ENCODE data around the gene KCTD17. TPM values are rescaled to one million over a fixed set of nuclear protein-coding genes. Genes with fewer than 3 reads are reported as not detected.
"Not testable (repeated sequence)": the region's sequence is repeated elsewhere in the genome, so short reads cannot be mapped to it uniquely, and the experiment has no call there.

The KCTD17 gene
- total RNA-seq, 3 donors from 2014 or later = 33.8 to 39.6 (median 34.3) TPM

DNA sequence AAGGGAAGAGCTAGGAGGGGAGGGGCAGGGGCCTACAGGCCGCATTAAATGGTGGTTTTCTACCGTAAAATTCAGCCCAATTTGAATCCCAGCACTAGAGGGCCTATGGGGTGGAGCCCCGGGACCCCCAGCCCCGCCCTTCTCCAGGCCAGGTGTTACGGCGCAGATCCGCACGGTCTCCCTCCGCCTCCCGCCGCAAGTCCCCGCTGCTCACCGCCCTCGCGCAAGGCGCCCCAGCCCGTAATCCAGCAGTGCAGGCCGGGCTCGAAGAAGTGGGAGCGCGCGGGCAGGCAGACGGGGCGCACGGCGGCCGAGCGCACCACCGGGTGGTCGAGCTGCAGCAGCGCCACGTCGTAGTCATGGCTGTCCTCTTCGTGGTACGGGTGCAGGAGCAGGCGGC, 17.3 kb downstream of the KCTD17 start:
- no peaks in the 10 kb centered on the region for H3K9me3 Mint-ChIP-seq
- peaks cover 8% of the 10 kb centered on the region for H3K36me3 Mint-ChIP-seq (ENCODE audit: insufficient read depth)
- H3K4me1 Mint-ChIP-seq (ENCODE audit: low read depth) = no peaks in the 10 kb centered on the region
- H3K4me3 Mint-ChIP-seq = no peak overlapping the region
- ATAC-seq (peak; percentile 22 to 35), DNase-seq (no peak)
- peaks cover 16% of the 10 kb centered on the region for H3K27me3 Mint-ChIP-seq (ENCODE audit: low read depth)

GRCh38 chr22:37069319-37069718, 17.8 kb downstream of the KCTD17 start:
- no peak overlapping the region for H3K4me3 Mint-ChIP-seq
- H3K4me1 Mint-ChIP-seq (ENCODE audit: low read depth) = no peaks in the 10 kb centered on the region
- H3K36me3 Mint-ChIP-seq (ENCODE audit: insufficient read depth) = peaks cover 4% of the 10 kb centered on the region
- peaks cover 16% of the 10 kb centered on the region for H3K27me3 Mint-ChIP-seq (ENCODE audit: low read depth)
- DNase-seq (no peak), ATAC-seq (peak; percentile 25 to 27)
- H3K9me3 Mint-ChIP-seq = no peaks in the 10 kb centered on the region

DNA sequence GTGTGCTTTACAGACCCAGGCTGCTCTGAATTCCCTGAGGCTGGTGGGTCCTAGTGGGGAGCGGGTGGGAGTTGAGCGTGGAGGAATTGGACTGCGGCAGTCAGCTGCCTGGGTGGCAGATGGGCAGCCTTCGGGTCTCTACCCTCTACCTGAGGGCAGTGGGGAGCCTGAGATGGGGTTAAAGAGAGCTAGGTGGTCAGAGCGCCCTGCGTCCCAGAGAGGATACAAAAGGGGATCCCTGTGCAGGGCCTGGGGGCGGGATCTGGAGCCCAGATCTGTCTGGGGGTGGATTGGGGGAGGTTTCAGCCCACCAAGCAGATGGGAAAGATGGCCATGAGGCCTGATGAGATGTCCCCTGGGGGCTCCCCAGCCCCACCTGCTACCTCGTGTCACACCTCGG, 18.2 kb downstream of the KCTD17 start:
- ATAC-seq (no peak), DNase-seq (no peak)
- Mint-ChIP-seq H3K4me3 (no peak overlapping the region), H3K9me3 (no peaks in the 10 kb centered on the region), H3K4me1 (ENCODE audit: low read depth) (no peaks in the 10 kb centered on the region), H3K36me3 (ENCODE audit: insufficient read depth) (no peaks in the 10 kb centered on the region), H3K27me3 (ENCODE audit: low read depth) (peaks cover 16% of the 10 kb centered on the region)

GRCh38 chr22:37070334-37070733, 18.8 kb downstream of the KCTD17 start:
- Mint-ChIP-seq H3K9me3 (no peaks in the 10 kb centered on the region), H3K36me3 (ENCODE audit: insufficient read depth) (no peaks in the 10 kb centered on the region), H3K27me3 (ENCODE audit: low read depth) (peaks cover 18% of the 10 kb centered on the region), H3K4me3 (no peak overlapping the region), H3K4me1 (ENCODE audit: low read depth) (no peaks in the 10 kb centered on the region)
- ATAC-seq (no peak), DNase-seq (no peak)

- peaks cover 18% of the 10 kb centered on the region for H3K27me3 Mint-ChIP-seq (ENCODE audit: low read depth)
- no peak for DNase-seq
- H3K4me3 Mint-ChIP-seq = no peak overlapping the region
- no peaks in the 10 kb centered on the region for H3K4me1 Mint-ChIP-seq (ENCODE audit: low read depth)
- no peaks in the 10 kb centered on the region for H3K36me3 Mint-ChIP-seq (ENCODE audit: insufficient read depth)
- no peak for ATAC-seq
- H3K9me3 Mint-ChIP-seq = no peaks in the 10 kb centered on the region
Observed at GRCh38 chr22:37070744-37071143, 19.2 kb downstream of the KCTD17 start.

GRCh38 chr22:37071850-37072592, 20.5 kb downstream of the KCTD17 start:
- not testable (repeated sequence) for H3K4me3 Mint-ChIP-seq; H3K9me3 Mint-ChIP-seq; DNase-seq; H3K36me3 Mint-ChIP-seq (ENCODE audit: insufficient read depth); ATAC-seq; H3K4me1 Mint-ChIP-seq (ENCODE audit: low read depth)
- H3K27me3 Mint-ChIP-seq (ENCODE audit: low read depth) = peaks cover 18% of the 10 kb centered on the region

DNA sequence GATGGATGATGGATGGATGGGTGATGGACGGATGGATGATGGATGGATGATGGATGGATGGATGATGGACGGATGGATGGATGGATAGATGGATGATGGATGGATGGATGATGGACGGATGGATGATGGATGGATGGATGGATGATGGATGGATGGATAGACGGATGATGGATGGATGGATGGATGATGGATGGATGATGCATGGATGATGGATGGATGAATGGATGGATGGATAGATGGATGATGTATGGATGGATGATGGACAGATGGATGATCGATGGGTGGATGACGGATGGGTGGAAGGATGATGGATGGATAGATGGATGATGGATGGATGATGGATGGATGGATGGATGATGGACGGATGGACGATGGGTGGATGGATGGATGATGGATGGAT, 21.1 kb downstream of the KCTD17 start:
- peaks cover 2% of the 10 kb centered on the region for H3K4me1 Mint-ChIP-seq (ENCODE audit: low read depth)
- H3K27me3 Mint-ChIP-seq (ENCODE audit: low read depth) = peaks cover 18% of the 10 kb centered on the region
- no peak for DNase-seq
- no peaks in the 10 kb centered on the region for H3K9me3 Mint-ChIP-seq
- no peaks in the 10 kb centered on the region for H3K36me3 Mint-ChIP-seq (ENCODE audit: insufficient read depth)
- H3K4me3 Mint-ChIP-seq = no peak overlapping the region
- no peak for ATAC-seq

- H3K27me3 Mint-ChIP-seq (ENCODE audit: low read depth) = peaks cover 12% of the 10 kb centered on the region
- DNase-seq = no peak
- no peaks in the 10 kb centered on the region for H3K36me3 Mint-ChIP-seq (ENCODE audit: insufficient read depth)
- no peak for ATAC-seq
- H3K4me3 Mint-ChIP-seq = no peak overlapping the region
- H3K9me3 Mint-ChIP-seq = no peaks in the 10 kb centered on the region
- peaks cover 20% of the 10 kb centered on the region for H3K4me1 Mint-ChIP-seq (ENCODE audit: low read depth)
Observed at GRCh38 chr22:37074537-37074936, 23.0 kb downstream of the KCTD17 start.

DNA sequence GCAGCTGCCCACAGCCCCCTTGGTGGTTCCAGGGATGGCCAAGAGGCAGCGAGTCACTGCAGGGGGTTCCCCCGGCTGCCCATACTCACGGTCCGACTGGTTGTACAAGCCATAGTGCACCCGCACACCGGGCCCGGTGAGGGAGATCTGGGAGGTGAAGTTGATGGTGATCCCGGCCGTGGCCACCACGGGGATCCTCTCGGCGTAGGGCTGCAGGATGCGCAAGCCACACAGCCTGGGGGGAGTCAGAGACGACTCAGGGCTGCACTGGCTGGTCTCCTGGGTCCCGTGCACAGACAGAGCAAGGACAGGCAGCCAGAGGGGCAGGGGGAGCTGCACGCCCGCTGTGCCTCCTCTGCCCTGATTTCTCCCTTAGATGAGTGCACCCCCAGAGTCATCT, 23.5 kb downstream of the KCTD17 start:
- DNase-seq (no peak), ATAC-seq (no peak)
- Mint-ChIP-seq H3K4me1 (ENCODE audit: low read depth) (peaks cover 25% of the 10 kb centered on the region), H3K36me3 (ENCODE audit: insufficient read depth) (no peaks in the 10 kb centered on the region), H3K9me3 (no peaks in the 10 kb centered on the region), H3K27me3 (ENCODE audit: low read depth) (peaks cover 7% of the 10 kb centered on the region), H3K4me3 (no peak overlapping the region)

DNA sequence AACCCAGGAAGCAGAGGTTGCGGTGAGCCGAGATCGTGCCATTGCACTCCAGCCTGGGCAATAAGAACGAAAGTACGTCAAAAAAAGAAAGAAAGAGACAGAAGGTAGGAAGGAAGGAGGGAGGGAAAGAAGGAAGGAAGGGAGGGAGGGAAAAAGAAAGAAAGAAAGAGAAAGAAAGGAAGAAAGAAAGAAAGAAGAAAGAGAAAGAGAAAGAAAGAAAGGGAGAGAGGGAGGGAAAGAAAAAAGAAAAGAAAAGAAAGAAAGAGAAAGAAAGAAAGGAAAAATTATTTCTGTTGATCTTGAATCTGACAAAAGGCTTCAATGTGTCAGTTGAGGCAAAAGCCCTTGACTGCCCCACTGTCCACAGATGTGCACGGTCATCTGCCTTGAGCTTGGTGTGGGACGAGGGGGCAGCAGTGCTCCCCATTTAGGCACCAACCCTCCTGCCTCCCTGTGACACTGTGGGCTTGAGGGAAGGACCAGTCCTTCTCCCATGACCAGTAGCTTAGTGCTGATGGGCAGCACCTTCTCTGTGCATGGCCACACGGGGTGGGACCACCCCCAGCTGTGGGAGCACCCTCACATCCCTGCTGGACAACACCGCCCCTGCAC, 24.4 kb downstream of the KCTD17 start:
- H3K4me3 Mint-ChIP-seq = no peak overlapping the region
- H3K4me1 Mint-ChIP-seq (ENCODE audit: low read depth) = peaks cover 33% of the 10 kb centered on the region
- ATAC-seq (no peak), DNase-seq (no peak)
- H3K27me3 Mint-ChIP-seq (ENCODE audit: low read depth) = peaks cover 2% of the 10 kb centered on the region
- H3K36me3 Mint-ChIP-seq (ENCODE audit: insufficient read depth) = no peaks in the 10 kb centered on the region
- H3K9me3 Mint-ChIP-seq = no peaks in the 10 kb centered on the region

DNA sequence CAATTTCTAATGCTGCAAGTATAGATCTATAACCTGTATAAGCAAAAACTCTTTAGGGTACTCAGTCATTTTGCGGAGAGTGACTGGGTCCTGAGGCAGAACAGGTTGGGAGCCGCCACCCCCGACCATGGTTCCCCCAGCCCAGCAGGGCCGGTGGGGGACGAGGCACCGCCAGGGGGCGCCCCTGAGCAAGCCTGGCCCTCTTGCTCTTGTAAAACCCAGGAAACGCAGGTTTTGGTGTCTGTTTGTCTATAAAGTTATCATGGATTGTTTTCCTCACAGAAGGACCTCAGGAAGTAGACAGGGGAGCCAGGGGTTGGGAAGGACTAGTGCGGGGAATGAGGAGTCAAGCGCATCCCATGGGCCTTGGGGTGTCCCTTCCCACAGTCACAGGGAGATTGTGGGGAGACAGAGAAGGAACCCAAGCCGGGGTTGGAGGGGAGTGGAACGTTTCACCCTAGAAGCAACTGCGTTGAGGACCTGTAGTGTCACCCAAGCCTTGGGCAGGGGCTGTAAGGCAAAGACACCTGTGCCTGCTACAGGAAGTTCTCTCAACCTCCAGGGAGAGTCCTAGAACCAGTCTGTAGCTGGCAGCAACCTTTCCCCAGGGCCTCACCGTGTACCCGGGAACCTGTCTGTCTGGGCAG, 26.4 kb downstream of the KCTD17 start:
- peak overlapping the region; percentile 16 for H3K4me3 Mint-ChIP-seq
- H3K27me3 Mint-ChIP-seq (ENCODE audit: low read depth) = peaks cover 2% of the 10 kb centered on the region
- ATAC-seq = peak; percentile 47 to 68
- DNase-seq = peak; percentile 89
- H3K36me3 Mint-ChIP-seq (ENCODE audit: insufficient read depth) = no peaks in the 10 kb centered on the region
- no peaks in the 10 kb centered on the region for H3K9me3 Mint-ChIP-seq
- H3K4me1 Mint-ChIP-seq (ENCODE audit: low read depth) = peaks cover 52% of the 10 kb centered on the region

DNA sequence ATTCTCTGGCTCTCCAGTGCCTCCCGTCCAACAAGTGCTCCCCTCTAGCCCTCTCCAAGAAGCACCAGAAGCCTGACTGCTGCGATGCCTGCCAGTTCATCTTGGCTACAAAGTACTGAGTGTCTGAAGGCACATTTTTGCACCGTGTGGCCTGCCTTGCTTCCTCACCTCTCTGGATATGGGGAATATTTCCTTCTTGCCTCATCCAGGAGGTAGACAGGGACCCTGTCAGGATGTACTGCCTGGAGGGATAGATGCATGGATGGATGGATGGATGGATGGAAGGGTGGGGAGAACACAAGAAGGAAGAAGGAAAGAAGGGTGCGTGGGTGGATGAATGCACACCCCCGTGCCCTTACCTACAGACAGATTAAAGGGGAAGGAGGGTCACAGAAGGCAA, 27.6 kb downstream of the KCTD17 start:
- no peaks in the 10 kb centered on the region for H3K36me3 Mint-ChIP-seq (ENCODE audit: insufficient read depth)
- no peak for ATAC-seq

DNA sequence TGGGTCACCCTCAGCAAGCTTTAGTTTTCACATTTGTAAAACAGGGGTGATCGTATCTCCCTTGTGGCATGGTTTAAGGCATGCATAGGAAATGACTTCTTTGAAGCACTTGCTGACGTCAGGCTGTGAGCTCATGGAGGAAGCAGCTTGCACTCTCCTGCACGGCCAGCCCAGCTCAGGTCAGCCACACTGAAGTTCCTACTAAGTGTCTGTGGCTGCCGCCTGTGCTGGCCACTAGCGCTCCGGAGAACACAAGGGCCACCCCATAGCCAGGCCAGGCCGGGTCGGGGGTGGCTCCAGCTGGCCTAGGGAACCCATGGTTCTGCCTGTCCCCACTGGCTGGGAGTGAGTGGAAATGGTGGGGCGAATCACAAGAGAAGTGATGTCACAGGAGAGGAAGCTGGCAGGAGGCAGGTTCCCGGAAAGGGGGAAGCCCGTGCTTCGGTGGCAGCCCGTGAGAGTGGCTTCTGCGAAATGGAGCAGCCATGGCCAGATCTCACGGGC, 28.2 kb downstream of the KCTD17 start:
- Mint-ChIP-seq H3K4me1 (ENCODE audit: low read depth) (peaks cover 52% of the 10 kb centered on the region), H3K27me3 (ENCODE audit: low read depth) (peaks cover 2% of the 10 kb centered on the region), H3K4me3 (peak overlapping the region; percentile 16), H3K9me3 (no peaks in the 10 kb centered on the region), H3K36me3 (ENCODE audit: insufficient read depth) (no peaks in the 10 kb centered on the region)
- peak; percentile 63 to 66 for ATAC-seq
- DNase-seq = peak; percentile 81

More for the DNA sequence above, 27.6 kb downstream of the KCTD17 start:
- H3K4me3 Mint-ChIP-seq = peak overlapping the region; percentile 65
- H3K9me3 Mint-ChIP-seq = no peaks in the 10 kb centered on the region
- no peak for DNase-seq
- H3K27me3 Mint-ChIP-seq (ENCODE audit: low read depth) = peaks cover 2% of the 10 kb centered on the region
- peaks cover 52% of the 10 kb centered on the region for H3K4me1 Mint-ChIP-seq (ENCODE audit: low read depth)

DNA sequence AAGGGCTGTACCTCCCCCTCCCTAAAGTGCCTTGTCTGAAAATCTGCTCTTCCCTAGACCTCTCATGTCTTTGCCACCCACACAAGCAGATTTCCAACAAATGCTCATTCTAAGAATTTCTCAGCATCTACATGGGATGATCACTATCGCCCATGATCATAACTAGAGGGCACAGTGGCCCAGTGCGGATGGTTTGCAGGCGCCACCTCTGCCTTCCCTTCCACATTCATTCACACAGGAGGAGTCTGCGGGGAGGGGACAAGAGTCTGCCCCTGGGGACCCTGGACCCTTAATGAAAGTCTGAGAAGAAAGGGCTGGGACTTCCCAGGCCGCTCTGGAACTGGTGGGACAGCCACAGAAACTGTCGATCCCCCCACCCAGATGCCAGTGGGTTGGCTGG, 28.9 kb downstream of the KCTD17 start:
- Mint-ChIP-seq H3K36me3 (ENCODE audit: insufficient read depth) (no peaks in the 10 kb centered on the region), H3K27me3 (ENCODE audit: low read depth) (no peaks in the 10 kb centered on the region), H3K4me1 (ENCODE audit: low read depth) (peaks cover 52% of the 10 kb centered on the region), H3K4me3 (peak overlapping the region; percentile 4), H3K9me3 (no peaks in the 10 kb centered on the region)
- DNase-seq (no peak), ATAC-seq (peak in 1 of 2 donors; percentile 5)

All from activated T-cell treated with anti-CD3 and anti-CD28 coated beads, Interleukin-2, amount 50 U/mL, for 4 hours (primary cell).